SK-N-SH treated with all-trans-retinoic acid at 6 μM for 48 hours (cell line): ENCODE data around the gene ROBO1.

ENCODE experiments used
- ARNTL ChIP-seq: fragments of 450-650 bp; formaldehyde crosslinking; IDR thresholded peaks from 2 replicates; pipeline ENCODE4 v1.5.0; 2020; ENCODE audit warnings: low read depth, mild to moderate bottlenecking, moderate library complexity, borderline replicate concordance
- BACH2 ChIP-seq: fragments of 250-450 bp; sonication (Bioruptor Pico); IDR thresholded peaks from 2 replicates; pipeline ENCODE4 v1.9.0; 2021; ENCODE audit warnings: mild to moderate bottlenecking, borderline replicate concordance
- PATZ1 ChIP-seq: fragments of 250-450 bp; sonication (Bioruptor Pico); IDR thresholded peaks from 2 replicates; pipeline ENCODE4 v1.8.0; 2020; ENCODE audit warnings: mild to moderate bottlenecking, moderate library complexity, borderline replicate concordance
- TOX ChIP-seq: fragments of 250-450 bp; sonication (Bioruptor Pico); IDR thresholded peaks from 2 replicates; pipeline ENCODE4 v1.8.0; 2021; ENCODE audit warnings: mild to moderate bottlenecking, moderate library complexity, borderline replicate concordance
- ZC3H10 ChIP-seq: fragments of 250-450 bp; sonication (Bioruptor Pico); IDR thresholded peaks from 2 replicates; pipeline ENCODE4 v1.5.1; 2021; ENCODE audit warnings: mild to moderate bottlenecking, moderate library complexity
- ZFP3 ChIP-seq: fragments of 250-450 bp; sonication (Bioruptor Pico); IDR thresholded peaks from 2 replicates; pipeline ENCODE4 v1.5.0; 2020; ENCODE audit warnings: mild to moderate bottlenecking, moderate library complexity

DNA sequence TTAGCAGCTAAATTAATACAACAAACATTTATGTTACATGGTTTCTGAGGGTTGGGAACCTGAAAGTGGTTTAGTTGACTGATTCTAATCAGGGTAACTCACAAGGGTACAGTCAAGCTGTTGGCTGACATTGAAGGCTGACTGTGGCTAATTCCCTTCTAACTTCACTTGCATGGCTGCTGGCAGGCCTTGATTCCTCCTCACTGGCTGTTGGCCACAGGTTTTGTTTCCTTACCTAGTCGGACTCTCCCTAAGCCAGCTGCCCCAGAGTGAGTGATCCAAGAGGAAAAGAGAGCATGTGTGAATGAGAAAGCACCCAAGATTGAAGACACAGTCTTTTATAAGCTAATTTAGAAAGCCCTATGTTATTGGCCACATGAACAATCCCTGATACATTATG is 700.1 kb downstream of the ROBO1 start:
- TF ChIP-seq ZFP3 (CRISPR knock-in tag) (no peak), PATZ1 (CRISPR knock-in tag) (no peak), ARNTL (no peak), ZC3H10 (CRISPR knock-in tag) (no peak), BACH2 (no peak), TOX (no peak)
